Activated CD8-positive, alpha-beta memory T cell treated with anti-CD3 and anti-CD28 coated beads, Interleukin-2, amount 50 U/mL, for 48 hours (primary cell): Measurements from ENCODE around the gene TSNAXIP1.

Experiments
- DNase-seq: peaks from one replicate; pipeline ENCODE4 v3.0.0-alpha.2; 2020

The TSNAXIP1 gene

GRCh38 chr16:67782567-67783352, 23.9 kb upstream of the TSNAXIP1 start:
- no peak for DNase-seq

GRCh38 chr16:67783353-67783725, 23.4 kb upstream of the TSNAXIP1 start:
- DNase-seq = no peak

- no peak for DNase-seq
These were observed 20.2 kb upstream of the TSNAXIP1 start for GRCh38 chr16:67786491-67786890.

GRCh38 chr16:67790071-67790470, 16.6 kb upstream of the TSNAXIP1 start:
- DNase-seq = no peak

GRCh38 chr16:67796099-67796718, 10.5 kb upstream of the TSNAXIP1 start:
- no peak for DNase-seq

GRCh38 chr16:67800338-67800926, 6.3 kb upstream of the TSNAXIP1 start:
- DNase-seq = no peak

- no peak for DNase-seq
These were observed 5.4 kb upstream of the TSNAXIP1 start for GRCh38 chr16:67801241-67801640.

GRCh38 chr16:67801883-67802282, 4.8 kb upstream of the TSNAXIP1 start:
- DNase-seq = no peak

- no peak for DNase-seq
These were observed 2.8 kb upstream of the TSNAXIP1 start for GRCh38 chr16:67803894-67804293.

GRCh38 chr16:67804853-67805542, 1.7 kb upstream of the TSNAXIP1 start:
- no peak for DNase-seq

- DNase-seq = peak; percentile 59
These were observed 816 bp upstream of the TSNAXIP1 start for GRCh38 chr16:67805718-67806427.

GRCh38 chr16:67807148-67807682, 526 bp downstream of the TSNAXIP1 start:
- no peak for DNase-seq

GRCh38 chr16:67811899-67812298, 5.2 kb downstream of the TSNAXIP1 start:
- DNase-seq = no peak

GRCh38 chr16:67814567-67814966, 7.9 kb downstream of the TSNAXIP1 start:
- no peak for DNase-seq

- DNase-seq = no peak
These were observed 14.0 kb downstream of the TSNAXIP1 start for GRCh38 chr16:67820608-67821259.

GRCh38 chr16:67822511-67822910, 15.8 kb downstream of the TSNAXIP1 start:
- no peak for DNase-seq

- no peak for DNase-seq
These were observed 18.4 kb downstream of the TSNAXIP1 start for GRCh38 chr16:67825119-67825518.

GRCh38 chr16:67825906-67826305, 19.2 kb downstream of the TSNAXIP1 start:
- no peak for DNase-seq

GRCh38 chr16:67828651-67829050, 22.0 kb downstream of the TSNAXIP1 start:
- DNase-seq = no peak

GRCh38 chr16:67833030-67833414, 26.3 kb downstream of the TSNAXIP1 start:
- no peak for DNase-seq

- peak; percentile 96 for DNase-seq
These were observed 26.9 kb downstream of the TSNAXIP1 start for GRCh38 chr16:67833415-67834241.
